Keratinocyte (primary cell): ENCODE results near the gene ABCC4. TPM values are rescaled to one million over a fixed set of nuclear protein-coding genes. Genes with fewer than 3 reads are reported as not detected.

ENCODE experiments used
- DNase-seq: peaks from one replicate; pipeline ENCODE4 v3.0.0-alpha.2; 2011; ENCODE audit warnings: low read depth, missing footprints, low spot score
- FAIRE-seq: peaks from 2 replicates; lab custom pipeline; 2011; peaks lifted over from hg19 to GRCh38; lab: Jason Lieb, UNC
- H2AFZ ChIP-seq: 2 replicates; pipeline ENCODE4 v1.6.0; 2012; ENCODE audit warnings: low read length, control low read depth, inconsistent platforms; ENCODE audit not compliant: control insufficient read depth
- H3K27ac ChIP-seq: 2 replicates; pipeline ENCODE4 v1.5.1; 2011; ENCODE audit warnings: low read length; ENCODE audit not compliant: control insufficient read depth, insufficient read depth
- H3K27me3 ChIP-seq: 3 replicates; pipeline ENCODE4 v1.6.0; 2011; ENCODE audit warnings: low read length; ENCODE audit not compliant: control insufficient read depth, insufficient read depth; ENCODE audit errors: extremely low read depth
- H3K36me3 ChIP-seq, 2 experiments: 2 replicates in 1 of 2; 3 replicates in 1 of 2; pipeline ENCODE4 v1.5.1; 2011; ENCODE audit warnings: low read length in 2 of 2, mild to moderate bottlenecking in 1 of 2; ENCODE audit not compliant: control insufficient read depth in 2 of 2, insufficient read depth in 2 of 2; ENCODE audit errors: extremely low read depth in 1 of 2
- H3K4me1 ChIP-seq: 3 replicates; pipeline ENCODE4 v1.5.1; 2011; ENCODE audit warnings: low read length; ENCODE audit not compliant: control insufficient read depth, insufficient read depth; ENCODE audit errors: extremely low read depth
- H3K4me2 ChIP-seq: 3 replicates; pipeline ENCODE4 v1.6.0; 2011; ENCODE audit warnings: low read depth, low read length; ENCODE audit not compliant: control insufficient read depth, insufficient read depth; ENCODE audit errors: extremely low read depth
- H3K4me3 ChIP-seq, 3 experiments: fragments of 200-600 bp in 1 of 3; sonication (generic) in 1 of 3; 2 replicates in 2 of 3; 3 replicates in 1 of 3; pipeline ENCODE4 v1.5.1; 2011 to 2016; ENCODE audit warnings: low read length in 3 of 3, mild to moderate bottlenecking in 3 of 3, control low read depth in 2 of 3, inconsistent platforms in 1 of 3, low read depth in 1 of 3, mixed read lengths in 1 of 3, mixed run types in 1 of 3, moderate library complexity in 1 of 3; ENCODE audit not compliant: control insufficient read depth in 2 of 3, insufficient read depth in 2 of 3; ENCODE audit errors: extremely low read depth in 1 of 3
- H3K79me2 ChIP-seq: 2 replicates; pipeline ENCODE4 v1.6.0; 2012; ENCODE audit warnings: low read length; ENCODE audit not compliant: control insufficient read depth, insufficient read depth
- H3K9ac ChIP-seq: 3 replicates; pipeline ENCODE4 v1.6.0; 2011; ENCODE audit warnings: low read length; ENCODE audit not compliant: control insufficient read depth, insufficient read depth; ENCODE audit errors: extremely low read depth
- H3K9me1 ChIP-seq: 3 replicates; pipeline ENCODE4 v1.6.0; 2011; ENCODE audit warnings: low read length; ENCODE audit not compliant: control insufficient read depth, insufficient read depth; ENCODE audit errors: extremely low read depth
- H3K9me3 ChIP-seq: 2 replicates; pipeline ENCODE4 v1.5.1; 2012; ENCODE audit warnings: low read depth, low read length; ENCODE audit not compliant: control insufficient read depth
- H4K20me1 ChIP-seq: 3 replicates; pipeline ENCODE4 v1.6.0; 2011; ENCODE audit warnings: low read length; ENCODE audit not compliant: control insufficient read depth, insufficient read depth; ENCODE audit errors: extremely low read depth
- EZH2 ChIP-seq: IDR thresholded peaks from one replicate; pipeline ENCODE4 v1.6.1; 2012; ENCODE audit warnings: inconsistent platforms, mild to moderate bottlenecking, low read length, moderate library complexity
- dilution Hi-C: fragments of 300-500 bp; cut with MboI; formaldehyde crosslinking; loops from one replicate; pipeline ENCODE4 v1.7.0; 2020; ENCODE audit warnings: low sequenced_read_pairs; ENCODE audit not compliant: extremely low pct_ligation_motif_present
- polyA plus RNA-seq, 5 experiments: library from polyadenylated mRNA; depleted of rRNA in 3 of 5; stranded (reverse) in 3 of 5; stranded (forward) in 1 of 5; unstranded in 1 of 5; fragments of >200 nt; gene quantifications; 1 replicate in 1 of 5; 2 replicates in 3 of 5; 3 replicates in 1 of 5; pipeline versions ENCODE4 v1.2.1 to v1.2.3, GENCODE V29; 2011 to 2012; ENCODE audit warnings: missing spikeins in 2 of 5, low read depth in 1 of 5, low replicate concordance in 1 of 5
- TF ChIP-seq, protein P1 (sequence below), 3 experiments: IDR thresholded peaks in 1 of 3; conservative IDR thresholded peaks in 1 of 3; optimal IDR thresholded peaks in 1 of 3; 2 replicates in 2 of 3; 3 replicates in 1 of 3; pipeline versions ENCODE3 to v1.5.1; 2011; ENCODE audit warnings: low read length in 3 of 3, mild to moderate bottlenecking in 3 of 3, moderate library complexity in 2 of 3, control low read depth in 1 of 3, inconsistent platforms in 1 of 3; ENCODE audit not compliant: insufficient read depth in 2 of 3; ENCODE audit errors: extremely low read depth in 1 of 3

Gene ABCC4
- polyA plus RNA-seq, 1 donor (not counting 4 experiments of a cell fraction or from before 2014, with no cell fraction given), result 13.8 TPM

- DNase-seq (no peak), FAIRE-seq (no peak)
- dilution Hi-C loops, result no loop called here
- Histone ChIP-seq H3K4me3 (no peak overlapping the region), H3K36me3 (no peaks in the 10 kb centered on the region), H3K9me1 (no peaks in the 10 kb centered on the region), H3K9ac (no peak overlapping the region), H3K4me2 (no peak overlapping the region), H3K79me2 (peaks cover 17% of the 10 kb centered on the region), H3K27ac (no peak overlapping the region), H4K20me1 (no peaks in the 10 kb centered on the region), H3K9me3 (no peaks in the 10 kb centered on the region), H3K27me3 (no peaks in the 10 kb centered on the region), H3K4me1 (no peaks in the 10 kb centered on the region), H2AFZ (no peak overlapping the region)
- TF ChIP-seq EZH2, result no peak
- TF ChIP-seq, protein P1, sequence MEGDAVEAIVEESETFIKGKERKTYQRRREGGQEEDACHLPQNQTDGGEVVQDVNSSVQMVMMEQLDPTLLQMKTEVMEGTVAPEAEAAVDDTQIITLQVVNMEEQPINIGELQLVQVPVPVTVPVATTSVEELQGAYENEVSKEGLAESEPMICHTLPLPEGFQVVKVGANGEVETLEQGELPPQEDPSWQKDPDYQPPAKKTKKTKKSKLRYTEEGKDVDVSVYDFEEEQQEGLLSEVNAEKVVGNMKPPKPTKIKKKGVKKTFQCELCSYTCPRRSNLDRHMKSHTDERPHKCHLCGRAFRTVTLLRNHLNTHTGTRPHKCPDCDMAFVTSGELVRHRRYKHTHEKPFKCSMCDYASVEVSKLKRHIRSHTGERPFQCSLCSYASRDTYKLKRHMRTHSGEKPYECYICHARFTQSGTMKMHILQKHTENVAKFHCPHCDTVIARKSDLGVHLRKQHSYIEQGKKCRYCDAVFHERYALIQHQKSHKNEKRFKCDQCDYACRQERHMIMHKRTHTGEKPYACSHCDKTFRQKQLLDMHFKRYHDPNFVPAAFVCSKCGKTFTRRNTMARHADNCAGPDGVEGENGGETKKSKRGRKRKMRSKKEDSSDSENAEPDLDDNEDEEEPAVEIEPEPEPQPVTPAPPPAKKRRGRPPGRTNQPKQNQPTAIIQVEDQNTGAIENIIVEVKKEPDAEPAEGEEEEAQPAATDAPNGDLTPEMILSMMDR (optimal IDR thresholded peaks at IDR 0.05 in 1 of 3, IDR thresholded peaks at IDR 0.05 in 1 of 3, conservative IDR thresholded peaks at IDR 0.05 in 1 of 3; ENCODE audit: extremely low read depth in 1 of 3, insufficient read depth in 2 of 3, low read length in 3 of 3), result no peak
These were observed 12.2 kb downstream of the ABCC4 start for GRCh38 chr13:95289020-95289444.

GRCh38 chr13:95284436-95284835, 16.8 kb downstream of the ABCC4 start:
- Histone ChIP-seq H3K27ac (no peak overlapping the region), H2AFZ (no peak overlapping the region), H3K9ac (no peak overlapping the region), H3K4me1 (peaks cover 4% of the 10 kb centered on the region), H3K27me3 (no peaks in the 10 kb centered on the region), H3K36me3 (no peaks in the 10 kb centered on the region), H3K9me3 (no peaks in the 10 kb centered on the region), H4K20me1 (no peaks in the 10 kb centered on the region), H3K4me3 (no peak overlapping the region), H3K4me2 (no peak overlapping the region), H3K79me2 (peaks cover 9% of the 10 kb centered on the region), H3K9me1 (no peaks in the 10 kb centered on the region)
- TF ChIP-seq EZH2, result no peak
- TF ChIP-seq, protein P1 (optimal IDR thresholded peaks at IDR 0.05 in 1 of 3, IDR thresholded peaks at IDR 0.05 in 1 of 3, conservative IDR thresholded peaks at IDR 0.05 in 1 of 3; ENCODE audit: extremely low read depth in 1 of 3, insufficient read depth in 2 of 3, low read length in 3 of 3), result no peak
- DNase-seq, result no peak
- dilution Hi-C loops, result no loop called here
- no peak for FAIRE-seq
